Activated naive CD8-positive, alpha-beta T cell treated with anti-CD3 and anti-CD28 coated beads, Interleukin-2, amount 50 U/mL, for 24 hours (primary cell): ENCODE measurements around the gene WDR37.

Source experiments
- ATAC-seq: fragments of 150-1000 bp; cut with Tn5 transposase; one replicate; pipeline ENCODE4 v1.10.0; 2021
- DNase-seq: peaks from one replicate; pipeline ENCODE4 v3.0.0; 2021
- H3K27ac Mint-ChIP-seq: one replicate; pipeline ENCODE4 v1.8.0; 2021; ENCODE audit warnings: mild to moderate bottlenecking, mixed read lengths
- H3K27me3 Mint-ChIP-seq: one replicate; pipeline ENCODE4 v1.8.0; 2021; ENCODE audit warnings: mixed read lengths
- H3K36me3 Mint-ChIP-seq: one replicate; pipeline ENCODE4 v1.8.0; 2021; ENCODE audit warnings: low read depth, mixed read lengths
- H3K4me1 Mint-ChIP-seq: one replicate; pipeline ENCODE4 v1.8.0; 2021; ENCODE audit warnings: mixed read lengths
- H3K4me3 Mint-ChIP-seq: one replicate; pipeline ENCODE4 v1.8.0; 2021; ENCODE audit warnings: mild to moderate bottlenecking, moderate library complexity, mixed read lengths
- H3K9me3 Mint-ChIP-seq: one replicate; pipeline ENCODE4 v1.8.0; 2021; ENCODE audit warnings: mixed read lengths

Gene WDR37

DNA sequence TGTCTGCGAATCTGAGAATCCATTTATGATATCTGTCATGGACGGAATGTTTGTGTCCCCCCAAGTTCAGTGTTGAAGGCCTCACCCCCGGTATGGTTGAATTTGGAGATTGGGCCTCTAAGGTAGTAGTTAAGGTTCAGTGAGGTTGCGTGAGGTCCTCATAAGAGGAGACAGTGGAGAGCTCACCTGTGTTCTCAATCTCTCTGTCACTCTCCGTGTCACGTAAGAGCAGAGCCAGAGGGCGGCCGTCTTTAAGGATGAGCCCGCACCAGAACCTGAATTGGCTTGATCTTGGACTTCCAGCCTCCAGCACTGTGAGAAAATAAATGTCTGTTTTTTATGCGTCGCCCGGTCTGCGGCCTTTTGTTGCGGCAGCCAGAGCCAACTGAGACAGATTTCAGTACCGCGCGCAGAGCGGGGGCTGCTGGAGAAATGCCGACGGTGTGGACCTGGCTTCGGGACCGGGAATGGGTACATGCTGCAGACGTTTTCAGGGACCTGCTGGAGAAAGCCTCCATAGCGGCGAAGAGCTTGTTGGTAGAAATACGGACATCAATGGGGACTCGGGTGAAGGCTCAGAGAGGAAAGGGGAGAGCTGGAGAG is 40.2 kb downstream of the WDR37 start:
- Mint-ChIP-seq H3K27ac (no peak overlapping the region), H3K4me3 (no peak overlapping the region), H3K4me1 (peaks cover 14% of the 10 kb centered on the region), H3K36me3 (peaks cover 20% of the 10 kb centered on the region), H3K9me3 (no peaks in the 10 kb centered on the region), H3K27me3 (no peaks in the 10 kb centered on the region)
- no peak for ATAC-seq
- DNase-seq = no peak

DNA sequence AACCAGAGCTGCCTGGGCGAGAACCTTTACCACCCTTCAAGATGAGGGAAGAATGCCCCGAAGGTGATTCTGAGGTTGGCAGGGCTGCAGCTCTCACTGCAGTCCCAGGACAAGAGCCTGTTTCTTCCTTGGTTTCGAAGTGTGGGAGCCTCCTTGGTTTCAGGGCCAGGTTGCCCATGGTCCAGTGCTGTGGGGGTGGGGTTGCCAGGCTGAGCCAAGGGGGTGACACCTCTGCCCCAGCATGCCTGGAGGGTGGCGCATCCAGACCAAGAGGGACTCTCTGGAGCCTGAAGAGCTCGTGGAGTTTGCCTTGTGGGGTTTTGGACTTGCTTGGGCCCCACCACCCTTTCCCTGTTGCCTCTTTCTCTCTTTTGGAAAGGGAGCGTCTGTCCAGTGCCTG is 41.3 kb downstream of the WDR37 start:
- Mint-ChIP-seq H3K27ac (no peak overlapping the region), H3K4me1 (peaks cover 23% of the 10 kb centered on the region), H3K9me3 (no peaks in the 10 kb centered on the region), H3K36me3 (peaks cover 31% of the 10 kb centered on the region), H3K27me3 (no peaks in the 10 kb centered on the region), H3K4me3 (no peak overlapping the region)
- ATAC-seq (no peak), DNase-seq (no peak)

DNA sequence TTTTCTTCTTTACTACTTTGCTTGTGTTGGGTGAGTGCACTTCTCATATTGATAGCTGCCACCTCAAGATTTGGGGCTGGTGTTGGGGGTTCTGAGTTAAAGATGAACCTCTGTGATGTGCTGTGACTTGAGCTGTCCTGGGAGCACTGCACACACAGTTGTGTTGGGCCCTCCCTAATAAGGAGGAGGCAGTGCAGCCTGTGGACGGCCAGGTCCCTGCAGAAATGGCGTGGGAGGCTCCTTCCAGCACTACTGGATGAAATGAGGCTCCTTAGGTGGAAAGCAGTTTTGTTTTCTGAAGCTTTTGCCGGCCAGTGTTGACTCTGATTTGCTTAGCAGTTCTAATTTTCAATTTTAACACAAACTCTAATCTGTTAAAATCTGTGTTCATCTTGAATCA is 44.0 kb downstream of the WDR37 start:
- no peaks in the 10 kb centered on the region for H3K9me3 Mint-ChIP-seq
- no peak overlapping the region for H3K4me3 Mint-ChIP-seq
- no peak overlapping the region for H3K27ac Mint-ChIP-seq
- ATAC-seq = no peak
- no peaks in the 10 kb centered on the region for H3K27me3 Mint-ChIP-seq
- H3K36me3 Mint-ChIP-seq = peaks cover 47% of the 10 kb centered on the region
- no peak for DNase-seq
- H3K4me1 Mint-ChIP-seq = peaks cover 28% of the 10 kb centered on the region

DNA sequence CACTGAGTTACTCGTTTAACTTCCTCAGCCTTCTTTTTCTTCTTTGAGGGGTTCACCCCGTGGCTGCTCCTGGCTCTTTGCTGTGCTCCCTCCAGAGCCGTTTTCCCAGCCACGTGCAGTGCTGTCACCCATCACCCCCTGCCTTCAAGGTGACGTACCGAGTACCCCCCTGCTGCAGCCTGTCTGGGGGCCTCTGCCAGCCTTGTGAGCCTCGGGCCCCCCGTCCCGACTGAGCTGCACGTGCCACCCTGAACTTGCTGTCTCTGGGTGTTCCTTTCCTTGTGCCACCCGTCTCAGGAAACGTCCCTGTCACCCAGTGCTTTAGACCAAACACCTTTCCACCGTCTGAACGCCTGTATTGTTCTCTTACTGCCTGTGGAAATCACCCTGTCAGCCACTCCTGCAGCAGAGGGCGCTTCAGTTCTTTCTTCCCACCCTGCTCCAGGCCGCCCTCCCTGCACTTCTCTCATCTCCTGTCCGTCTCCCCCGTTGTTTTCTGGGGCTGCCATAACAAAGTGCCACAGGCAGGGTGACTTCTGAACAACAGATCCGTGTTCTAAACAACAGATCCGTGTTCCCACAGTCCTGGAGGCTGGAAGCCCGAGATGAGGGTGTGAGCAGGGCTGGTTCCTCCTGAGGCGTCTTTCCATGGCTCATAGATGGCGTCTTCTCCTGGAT is 44.6 kb downstream of the WDR37 start:
- no peaks in the 10 kb centered on the region for H3K27me3 Mint-ChIP-seq
- DNase-seq (no peak), ATAC-seq (no peak)
- no peak overlapping the region for H3K4me3 Mint-ChIP-seq
- peaks cover 51% of the 10 kb centered on the region for H3K36me3 Mint-ChIP-seq
- H3K9me3 Mint-ChIP-seq = no peaks in the 10 kb centered on the region
- H3K4me1 Mint-ChIP-seq = peaks cover 28% of the 10 kb centered on the region
- H3K27ac Mint-ChIP-seq = no peak overlapping the region

DNA sequence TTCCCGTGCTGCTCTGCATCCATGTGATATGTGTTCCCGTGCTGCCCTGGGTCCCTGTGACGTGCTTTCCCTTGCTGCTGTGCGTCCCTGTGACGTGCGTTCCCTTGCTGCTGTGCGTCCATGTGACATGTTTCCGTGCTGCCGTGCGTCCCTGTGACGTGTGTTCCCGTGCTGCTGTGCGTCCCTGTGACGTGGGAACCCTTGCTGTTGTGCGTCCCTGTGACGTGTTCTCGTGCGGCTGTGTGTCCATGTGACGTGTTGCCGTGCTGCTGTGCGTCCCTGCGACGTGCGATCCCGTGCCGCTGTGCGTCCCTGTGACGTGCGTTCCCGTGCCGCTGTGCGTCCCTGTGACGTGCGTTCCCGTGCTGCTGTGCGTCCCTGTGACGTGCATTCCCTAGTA is 45.8 kb downstream of the WDR37 start:
- ATAC-seq = no peak
- Mint-ChIP-seq H3K9me3 (no peaks in the 10 kb centered on the region), H3K27me3 (no peaks in the 10 kb centered on the region), H3K4me1 (peaks cover 28% of the 10 kb centered on the region), H3K4me3 (no peak overlapping the region), H3K27ac (peak overlapping the region; percentile 68), H3K36me3 (peaks cover 59% of the 10 kb centered on the region)
- no peak for DNase-seq

DNA sequence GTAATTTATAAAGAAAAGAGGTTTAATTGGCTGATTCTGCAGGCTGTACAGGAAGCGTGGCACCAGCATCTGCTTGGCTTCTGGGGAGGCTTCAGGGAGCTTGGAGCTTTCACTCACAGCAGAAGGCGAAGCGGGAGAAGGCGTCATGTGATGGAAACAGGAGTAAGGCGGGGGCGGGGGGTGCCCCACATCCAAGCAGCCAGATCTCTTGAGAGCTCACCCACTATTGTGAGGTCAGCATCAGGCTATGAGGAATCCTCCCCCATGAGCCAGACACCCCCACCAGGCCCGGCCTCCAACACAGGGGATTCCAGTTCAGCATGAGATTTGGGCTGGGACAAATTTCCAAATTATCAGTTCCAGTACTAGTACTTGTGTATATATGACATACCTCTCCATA is 46.2 kb downstream of the WDR37 start:
- peaks cover 59% of the 10 kb centered on the region for H3K36me3 Mint-ChIP-seq
- peak; percentile 85 for ATAC-seq
- DNase-seq = peak; percentile 46
- H3K27ac Mint-ChIP-seq = peak overlapping the region; percentile 68
- H3K9me3 Mint-ChIP-seq = no peaks in the 10 kb centered on the region
- H3K4me3 Mint-ChIP-seq = no peak overlapping the region
- peaks cover 28% of the 10 kb centered on the region for H3K4me1 Mint-ChIP-seq
- no peaks in the 10 kb centered on the region for H3K27me3 Mint-ChIP-seq

DNA sequence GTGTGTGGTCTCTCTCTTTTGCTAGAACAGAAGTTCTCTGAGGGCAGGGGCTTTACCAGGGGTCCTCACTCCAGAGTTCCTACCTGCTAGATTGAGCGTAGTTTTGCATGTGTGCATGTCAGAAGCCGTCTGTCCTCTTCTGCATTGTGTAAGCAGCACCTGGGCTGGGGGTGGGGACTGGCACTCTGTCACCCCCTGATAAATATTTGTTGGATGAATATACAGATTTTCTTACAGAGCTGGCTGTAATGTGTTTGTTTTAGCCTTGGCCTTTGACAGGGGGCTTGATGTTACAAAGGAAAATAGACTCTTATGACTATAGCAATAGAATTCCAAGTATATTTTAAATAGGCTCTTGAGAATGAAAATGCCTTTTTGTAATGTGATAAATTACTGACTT is 46.6 kb downstream of the WDR37 start:
- Mint-ChIP-seq H3K4me3 (no peak overlapping the region), H3K27ac (peak overlapping the region; percentile 51), H3K4me1 (peaks cover 28% of the 10 kb centered on the region), H3K36me3 (peaks cover 63% of the 10 kb centered on the region), H3K27me3 (no peaks in the 10 kb centered on the region), H3K9me3 (no peaks in the 10 kb centered on the region)
- ATAC-seq (no peak), DNase-seq (no peak)

DNA sequence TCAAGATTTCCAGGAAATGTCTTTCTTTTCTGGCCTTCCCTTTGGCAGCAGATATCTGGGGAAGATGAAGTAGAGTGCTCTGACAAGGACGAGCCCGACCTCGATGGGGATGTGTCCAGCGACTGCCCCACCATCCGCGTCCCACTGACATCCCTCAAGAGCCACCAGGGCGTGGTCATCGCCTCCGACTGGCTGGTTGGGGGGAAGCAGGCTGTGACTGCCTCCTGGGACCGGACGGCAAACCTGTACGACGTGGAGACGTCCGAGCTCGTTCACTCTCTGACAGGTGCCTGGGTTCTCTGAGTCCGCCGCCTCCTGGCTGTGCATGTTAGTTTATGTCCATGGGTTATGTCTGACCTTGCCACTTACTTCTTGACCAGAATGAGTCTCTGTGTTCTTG is 47.4 kb downstream of the WDR37 start:
- Mint-ChIP-seq H3K36me3 (peaks cover 66% of the 10 kb centered on the region), H3K4me3 (no peak overlapping the region), H3K9me3 (no peaks in the 10 kb centered on the region), H3K4me1 (peaks cover 28% of the 10 kb centered on the region), H3K27me3 (no peaks in the 10 kb centered on the region), H3K27ac (no peak overlapping the region)
- no peak for ATAC-seq
- no peak for DNase-seq

DNA sequence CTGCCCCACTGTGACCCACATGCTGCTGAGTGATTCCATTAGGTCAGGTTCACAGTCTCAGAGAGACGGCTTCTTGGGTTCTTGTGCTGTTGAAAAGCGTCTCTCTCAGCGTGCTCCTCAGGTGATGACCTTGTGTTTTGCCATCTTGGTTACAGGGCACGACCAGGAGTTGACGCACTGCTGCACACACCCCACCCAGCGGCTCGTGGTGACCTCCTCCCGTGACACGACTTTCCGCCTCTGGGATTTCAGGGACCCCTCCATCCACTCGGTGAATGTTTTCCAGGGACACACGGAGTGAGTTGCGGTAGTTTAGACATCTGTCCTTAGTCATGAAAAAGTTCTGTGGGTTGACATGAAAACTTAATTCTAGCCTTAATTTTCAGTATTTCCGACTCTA is 48.8 kb downstream of the WDR37 start:
- H3K36me3 Mint-ChIP-seq = peaks cover 61% of the 10 kb centered on the region
- no peak overlapping the region for H3K27ac Mint-ChIP-seq
- H3K27me3 Mint-ChIP-seq = no peaks in the 10 kb centered on the region
- H3K4me3 Mint-ChIP-seq = no peak overlapping the region
- DNase-seq = no peak
- no peaks in the 10 kb centered on the region for H3K9me3 Mint-ChIP-seq
- no peak for ATAC-seq
- peaks cover 29% of the 10 kb centered on the region for H3K4me1 Mint-ChIP-seq

DNA sequence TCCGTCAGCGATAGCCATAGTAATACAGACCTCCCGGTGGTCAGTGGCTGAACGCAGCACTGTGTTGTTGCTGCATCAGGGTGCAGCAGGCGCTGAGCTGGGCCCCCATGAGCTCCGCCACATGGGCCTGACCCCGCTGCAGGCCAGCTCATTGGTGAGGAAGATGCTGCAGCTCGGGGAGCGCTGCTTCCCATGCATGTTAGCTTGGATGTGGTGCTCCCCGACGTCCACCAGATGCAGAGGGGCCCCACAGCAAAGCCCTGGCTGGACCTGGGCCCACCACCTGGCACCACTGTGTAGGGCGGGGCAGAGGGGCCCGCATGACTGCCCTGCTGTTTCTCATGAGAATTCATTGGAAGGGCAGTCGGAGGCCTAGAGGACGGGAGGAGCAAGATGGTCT is 50.8 kb downstream of the WDR37 start:
- H3K27me3 Mint-ChIP-seq = no peaks in the 10 kb centered on the region
- peaks cover 38% of the 10 kb centered on the region for H3K4me1 Mint-ChIP-seq
- no peak overlapping the region for H3K27ac Mint-ChIP-seq
- no peak for DNase-seq
- ATAC-seq = no peak
- H3K9me3 Mint-ChIP-seq = no peaks in the 10 kb centered on the region
- peaks cover 68% of the 10 kb centered on the region for H3K36me3 Mint-ChIP-seq
- H3K4me3 Mint-ChIP-seq = no peak overlapping the region

DNA sequence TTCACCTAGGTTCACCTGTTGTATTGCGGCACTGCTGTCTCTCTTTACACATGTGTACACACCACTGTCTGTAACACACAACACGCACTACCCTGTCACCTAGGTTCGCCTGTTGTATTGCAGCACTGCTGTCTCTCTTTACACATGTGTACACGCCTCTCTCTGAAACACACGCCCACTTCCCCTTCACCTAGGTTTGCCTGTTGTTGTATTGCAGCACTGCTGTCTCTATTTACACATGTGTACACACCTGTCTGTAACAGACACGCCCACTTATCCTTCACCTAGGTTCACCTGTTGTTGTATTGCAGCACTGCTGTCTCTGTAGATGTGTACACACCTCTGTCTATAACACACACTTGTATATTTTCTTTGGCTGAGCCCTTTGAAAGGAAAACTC is 51.5 kb downstream of the WDR37 start:
- Mint-ChIP-seq H3K36me3 (peaks cover 69% of the 10 kb centered on the region), H3K27ac (no peak overlapping the region), H3K9me3 (no peaks in the 10 kb centered on the region), H3K4me3 (no peak overlapping the region), H3K4me1 (peaks cover 34% of the 10 kb centered on the region), H3K27me3 (no peaks in the 10 kb centered on the region)
- ATAC-seq = no peak
- no peak for DNase-seq

DNA sequence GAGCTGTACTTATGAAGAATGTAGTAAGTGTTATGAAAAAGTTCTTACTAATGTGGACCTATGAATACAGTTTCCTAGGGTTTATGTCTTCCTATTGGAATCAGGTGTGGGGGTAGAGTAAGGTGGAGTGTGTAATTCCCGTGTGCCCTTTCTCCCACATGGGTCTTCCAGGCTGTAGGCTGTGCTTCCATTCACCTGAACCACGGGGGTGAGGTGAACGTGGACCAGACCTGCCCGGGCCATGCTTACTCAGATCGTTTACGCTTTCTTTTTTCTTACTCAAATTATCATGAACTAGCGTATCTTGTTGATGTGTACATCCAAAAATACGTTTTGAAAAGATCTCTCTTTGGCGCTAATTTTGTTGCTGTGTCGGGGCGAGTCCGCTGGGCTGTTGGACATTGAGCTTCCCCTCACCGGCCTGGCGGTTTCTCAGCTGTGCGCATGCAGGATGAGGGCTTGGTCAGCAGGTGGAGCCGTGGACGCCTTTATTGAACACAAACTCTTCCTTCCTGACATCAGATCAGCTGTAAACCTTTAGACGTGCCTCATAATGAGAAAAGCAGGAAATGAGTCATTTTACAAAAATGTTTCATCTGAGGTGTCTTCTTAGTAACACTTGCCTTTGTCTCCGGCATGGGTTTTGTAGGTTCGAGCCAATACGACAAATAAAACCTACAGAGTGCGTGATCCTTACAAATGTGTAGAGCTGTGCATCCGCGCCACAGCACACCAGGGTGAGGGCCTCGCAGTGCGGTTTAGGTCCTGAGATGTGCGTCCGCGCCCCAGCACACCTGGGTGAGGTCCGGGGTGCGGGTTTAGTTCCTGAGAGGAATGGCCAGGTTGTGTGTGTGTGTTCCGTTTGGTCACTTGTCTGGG is 53.8 kb downstream of the WDR37 start:
- Mint-ChIP-seq H3K27me3 (no peaks in the 10 kb centered on the region), H3K4me1 (peaks cover 34% of the 10 kb centered on the region), H3K27ac (peak overlapping the region; percentile 91), H3K36me3 (peaks cover 62% of the 10 kb centered on the region), H3K4me3 (peak overlapping the region; percentile 66), H3K9me3 (no peaks in the 10 kb centered on the region)
- DNase-seq (peak; percentile 78), ATAC-seq (peak; percentile 91)

DNA sequence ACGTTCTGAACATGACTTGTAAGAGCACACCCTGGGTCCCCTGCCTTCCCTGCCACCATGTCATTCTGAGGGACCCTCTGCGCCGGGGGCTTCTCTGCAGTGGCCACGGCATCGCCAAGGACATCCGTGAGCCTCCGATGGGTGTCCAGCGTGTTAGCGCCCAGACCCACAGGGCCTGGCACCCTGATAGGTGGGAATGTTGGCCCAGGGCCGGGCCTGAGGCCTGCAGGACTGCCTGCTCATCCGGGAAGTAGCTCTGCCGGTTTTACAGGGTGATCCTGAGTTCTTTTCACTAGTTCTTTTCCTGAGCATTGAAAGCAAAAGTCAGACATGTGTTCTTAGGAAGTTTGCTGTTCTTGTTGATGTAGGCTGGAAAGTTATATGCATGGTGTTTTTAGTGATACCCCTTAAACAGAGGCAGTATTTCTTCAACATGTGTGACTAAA is 54.5 kb downstream of the WDR37 start:
- no peaks in the 10 kb centered on the region for H3K27me3 Mint-ChIP-seq
- H3K27ac Mint-ChIP-seq = peak overlapping the region; percentile 91
- ATAC-seq (peak; percentile 14), DNase-seq (no peak)
- H3K9me3 Mint-ChIP-seq = no peaks in the 10 kb centered on the region
- peaks cover 34% of the 10 kb centered on the region for H3K4me1 Mint-ChIP-seq
- H3K36me3 Mint-ChIP-seq = peaks cover 57% of the 10 kb centered on the region
- H3K4me3 Mint-ChIP-seq = peak overlapping the region; percentile 66

DNA sequence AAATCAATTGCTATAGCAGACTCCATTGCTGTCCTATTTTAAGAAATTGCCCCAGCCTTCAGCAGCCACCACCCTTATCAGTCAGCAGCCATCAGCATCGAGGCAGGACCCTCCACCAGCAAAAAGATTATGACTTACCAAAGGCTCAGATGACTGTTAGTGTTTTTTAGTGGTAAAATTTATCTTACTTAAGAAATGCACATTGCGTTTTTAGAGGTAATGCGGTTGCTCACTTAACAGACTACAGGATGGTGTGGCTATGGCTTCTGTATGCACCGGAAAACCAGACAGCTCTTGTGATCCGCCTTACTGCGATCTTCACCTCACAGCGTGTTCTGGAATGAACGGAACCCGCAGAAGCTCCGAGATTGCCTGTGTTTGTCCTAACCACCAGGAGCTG is 58.1 kb downstream of the WDR37 start:
- no peak for DNase-seq
- Mint-ChIP-seq H3K27ac (no peak overlapping the region), H3K36me3 (peaks cover 65% of the 10 kb centered on the region), H3K9me3 (no peaks in the 10 kb centered on the region), H3K27me3 (no peaks in the 10 kb centered on the region), H3K4me1 (peaks cover 46% of the 10 kb centered on the region), H3K4me3 (no peak overlapping the region)
- ATAC-seq = no peak
